GM19397 (cell line): ENCODE measurements around the gene NCBP1.
A peak's percentile ranks its signal among the peaks of the same experiment; 100 is the strongest.
"Not testable (repeated sequence)": the region's sequence is repeated elsewhere in the genome, so short reads cannot be mapped to it uniquely, and the experiment has no call there.

Source experiments
- ATAC-seq: cut with Tn5 transposase; IDR thresholded peaks from one replicate; pipeline ENCODE4 v1.9.1; 2021; ENCODE audit warnings: mild to moderate bottlenecking, moderate library complexity; ENCODE audit not compliant: unreplicated experiment

Gene NCBP1

DNA sequence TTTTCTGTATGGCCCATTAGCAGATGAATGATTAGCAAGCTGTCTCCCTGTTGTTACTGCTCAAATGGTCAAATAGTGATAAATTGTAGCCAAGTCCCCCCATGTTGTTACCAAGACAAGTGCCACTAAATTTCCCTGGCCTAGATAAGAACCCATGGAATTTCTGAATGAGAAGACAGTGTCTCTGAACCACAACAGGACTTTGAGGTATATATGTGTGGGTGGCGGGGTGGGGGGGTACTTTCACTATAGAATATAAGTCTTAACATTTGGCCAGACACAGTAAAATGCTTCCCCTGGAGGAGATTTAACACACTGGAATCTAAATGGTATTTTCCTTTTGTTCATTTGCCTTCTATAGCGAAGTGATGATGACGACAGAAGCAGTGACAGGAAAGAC lies 34.9 kb downstream of the NCBP1 start:
- no peak for ATAC-seq

DNA sequence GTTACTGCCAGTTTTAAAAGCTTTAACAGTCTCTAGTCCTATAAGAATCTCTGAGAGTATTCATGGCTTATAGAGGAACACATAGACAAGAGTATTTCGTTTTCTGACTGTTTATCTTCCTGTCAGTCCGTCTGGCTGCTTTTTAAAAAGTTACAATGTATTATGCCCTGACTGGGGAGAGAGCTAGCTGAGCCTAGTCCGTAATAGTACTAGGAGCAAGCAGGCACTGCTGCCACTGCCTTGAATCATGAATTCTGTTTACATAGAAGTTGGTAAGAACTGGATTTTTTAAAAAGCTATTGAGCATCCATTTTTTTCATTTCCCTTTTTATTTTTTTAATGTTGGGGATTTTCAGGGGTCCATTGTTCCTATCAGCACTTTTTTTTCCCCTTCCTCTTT lies 37.0 kb downstream of the NCBP1 start:
- no peak for ATAC-seq

DNA sequence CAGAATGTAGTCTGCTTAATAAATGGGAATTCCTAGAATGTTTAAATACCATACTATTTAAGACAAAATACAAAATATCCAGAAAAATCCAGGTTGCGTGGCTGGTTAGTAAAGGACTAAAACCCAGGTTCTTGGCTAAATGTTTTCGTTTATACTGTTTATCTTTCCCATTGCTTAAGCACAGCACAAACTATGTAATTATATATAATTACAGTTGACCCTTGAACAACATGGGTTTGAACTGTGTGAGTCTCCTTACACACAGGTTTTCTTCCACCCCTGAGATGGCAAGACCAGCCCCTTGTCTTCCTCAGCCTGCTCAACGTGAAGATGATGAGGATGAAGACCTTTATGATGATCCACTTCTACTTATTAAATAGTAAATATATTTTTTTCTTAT lies 38.8 kb downstream of the NCBP1 start:
- ATAC-seq: no peak

GRCh38 chr9:97673922-97674321 lies 40.3 kb downstream of the NCBP1 start:
- ATAC-seq: no peak

GRCh38 chr9:97675655-97676054 lies 42.0 kb downstream of the NCBP1 start:
- no peak for ATAC-seq

DNA sequence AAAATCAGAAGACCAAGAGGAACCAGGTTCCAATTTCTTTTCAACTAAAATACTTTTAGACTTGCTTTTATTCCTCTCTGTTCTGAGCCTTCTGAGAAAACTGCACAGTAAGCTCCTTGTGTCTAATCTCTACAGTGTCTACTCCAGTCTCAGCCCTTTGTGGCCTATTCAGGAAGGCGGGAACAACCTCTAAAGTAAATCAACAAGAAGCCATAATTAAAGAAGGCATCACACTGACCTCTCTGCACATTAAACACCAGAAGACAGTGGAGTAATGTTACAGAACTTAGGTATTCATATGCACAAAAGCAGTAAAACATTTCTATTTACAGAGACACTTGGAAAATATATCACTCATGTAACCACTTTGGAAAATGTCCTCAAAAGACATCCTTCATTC lies 48.6 kb downstream of the NCBP1 start:
- ATAC-seq: no peak

- ATAC-seq: no peak
Measured at GRCh38 chr9:97688654-97689053, 55.0 kb downstream of the NCBP1 start.

- ATAC-seq: no peak
Measured at GRCh38 chr9:97689401-97690180, 56.0 kb downstream of the NCBP1 start.

GRCh38 chr9:97694769-97695168 lies 61.1 kb downstream of the NCBP1 start:
- no peak for ATAC-seq

GRCh38 chr9:97695390-97695789 lies 61.8 kb downstream of the NCBP1 start:
- ATAC-seq: no peak

DNA sequence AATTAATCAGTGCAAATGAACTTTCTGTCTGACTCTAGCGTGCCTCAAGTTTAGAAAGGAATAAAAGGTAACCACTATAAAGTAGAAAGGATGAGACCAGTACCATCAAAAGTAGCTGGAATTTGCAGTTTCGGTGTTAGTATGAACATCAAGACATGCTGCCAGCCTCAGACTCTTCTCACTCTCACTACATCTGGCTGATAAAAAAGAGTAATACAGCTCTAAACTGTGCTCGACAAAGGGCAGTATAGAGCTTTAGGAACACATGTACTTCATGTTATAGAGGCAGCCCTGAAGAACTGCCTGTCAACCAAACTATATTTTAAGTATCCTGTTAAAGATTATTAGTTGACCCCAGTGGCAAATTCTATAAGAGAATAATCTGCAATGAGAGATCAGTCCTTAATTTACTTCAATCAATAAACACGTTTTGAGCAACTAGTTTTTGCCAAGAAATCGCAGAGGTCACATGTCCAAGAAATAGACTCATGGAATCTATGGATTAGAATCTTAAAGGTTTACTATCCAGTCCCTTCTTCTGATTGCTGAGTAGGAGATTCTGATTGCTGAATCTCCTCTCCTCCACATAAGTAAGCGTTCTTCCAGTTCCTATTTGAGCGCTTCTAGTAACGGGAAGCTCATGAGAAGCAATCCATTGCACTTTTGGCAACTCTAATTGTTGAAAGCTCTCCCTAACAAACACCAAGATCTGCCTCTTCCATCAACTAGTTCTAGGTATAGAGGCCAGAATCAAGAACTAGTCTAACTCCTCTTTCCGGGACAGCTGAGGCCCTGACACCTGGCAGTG lies 62.6 kb downstream of the NCBP1 start:
- no peak for ATAC-seq

DNA sequence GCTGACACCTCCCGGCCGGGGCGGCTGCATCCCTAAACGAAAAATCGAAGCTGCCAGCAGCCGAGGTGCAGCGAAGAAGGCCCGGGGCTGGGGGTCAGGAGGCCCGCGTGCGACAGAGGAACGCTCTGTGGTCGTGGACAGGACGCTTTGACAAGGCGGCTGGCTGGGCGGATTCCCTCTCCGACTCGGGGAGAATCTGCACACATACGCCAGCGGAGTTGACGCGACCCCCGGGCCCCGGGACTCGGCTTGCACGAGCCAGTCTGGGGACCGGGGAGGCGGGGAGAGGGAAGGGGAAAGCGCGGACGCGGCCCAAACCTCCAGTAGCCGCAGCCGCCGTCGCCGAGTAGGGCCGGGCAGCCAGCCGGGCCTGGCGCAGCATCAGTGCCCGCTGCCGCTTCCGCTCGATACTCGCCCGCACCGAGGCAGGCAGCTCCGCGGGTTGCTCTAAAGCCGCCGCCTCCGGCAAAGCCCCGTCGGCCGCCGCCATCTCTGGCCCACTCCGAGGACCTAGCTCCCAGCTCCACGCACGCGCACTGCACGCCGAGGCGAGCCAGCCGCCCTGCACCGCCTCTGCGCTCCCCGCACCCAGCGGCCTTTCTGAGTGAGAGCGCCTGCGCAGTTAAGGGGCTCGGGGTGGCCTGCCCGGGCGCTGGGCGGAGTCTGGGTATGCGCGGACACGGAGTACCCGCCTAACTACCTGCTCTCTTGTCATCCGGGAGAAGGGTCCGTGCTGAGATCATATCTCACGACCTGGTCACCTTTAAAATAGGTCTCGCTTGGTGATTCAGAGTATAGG lies 63.4 kb downstream of the NCBP1 start, which contains the start of gene XPA:
Gene XPA, minus strand, starts transcription at position 538 of the 799 bp plus-strand sequence. Its CDS starts 48 bp downstream, at position 490.
- peak; percentile 93 for ATAC-seq

- no peak for ATAC-seq
Measured at GRCh38 chr9:97697837-97698236, 64.2 kb downstream of the NCBP1 start.

- ATAC-seq: no peak
Measured at GRCh38 chr9:97698865-97699264, 65.2 kb downstream of the NCBP1 start.

DNA sequence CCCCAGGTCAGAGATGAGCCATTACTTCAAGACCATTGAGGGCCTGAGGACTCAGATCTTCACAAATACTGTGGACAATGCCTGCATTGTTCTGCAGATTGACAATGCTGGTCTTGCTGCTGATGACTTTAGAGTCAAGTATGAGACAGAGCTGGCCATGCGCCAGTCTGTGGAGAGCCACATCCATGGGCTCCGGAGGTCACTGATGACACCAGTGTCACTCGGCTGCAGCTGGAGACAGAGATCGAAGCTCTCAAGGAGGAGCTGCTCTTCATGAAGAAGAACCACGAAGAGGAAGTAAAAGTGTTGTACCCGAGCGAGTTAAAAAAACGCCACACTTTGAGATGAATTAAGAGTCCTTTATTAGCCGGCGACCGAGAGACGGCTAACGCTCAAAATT lies 65.7 kb downstream of the NCBP1 start:
- ATAC-seq: not testable (repeated sequence)

DNA sequence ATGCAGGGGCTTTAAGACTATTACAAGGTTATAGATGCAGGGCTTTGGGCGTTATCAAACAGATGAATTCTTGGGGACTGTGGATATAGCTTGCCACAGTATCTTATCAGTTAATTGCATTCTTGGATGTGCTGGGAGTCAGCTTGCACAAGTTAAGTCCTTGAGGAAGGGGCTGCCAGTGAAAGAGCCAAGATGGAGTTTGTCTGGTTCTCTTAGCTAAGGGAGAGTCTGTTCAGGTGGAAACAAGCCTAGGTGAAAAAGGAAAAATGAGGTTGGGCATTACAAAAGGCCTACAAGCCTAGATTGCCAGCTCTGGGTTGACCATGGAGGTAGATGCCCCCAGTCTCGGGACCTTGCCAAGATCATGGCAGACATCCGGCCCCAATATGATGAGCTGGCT lies 66.2 kb downstream of the NCBP1 start:
- ATAC-seq: not testable (repeated sequence)

DNA sequence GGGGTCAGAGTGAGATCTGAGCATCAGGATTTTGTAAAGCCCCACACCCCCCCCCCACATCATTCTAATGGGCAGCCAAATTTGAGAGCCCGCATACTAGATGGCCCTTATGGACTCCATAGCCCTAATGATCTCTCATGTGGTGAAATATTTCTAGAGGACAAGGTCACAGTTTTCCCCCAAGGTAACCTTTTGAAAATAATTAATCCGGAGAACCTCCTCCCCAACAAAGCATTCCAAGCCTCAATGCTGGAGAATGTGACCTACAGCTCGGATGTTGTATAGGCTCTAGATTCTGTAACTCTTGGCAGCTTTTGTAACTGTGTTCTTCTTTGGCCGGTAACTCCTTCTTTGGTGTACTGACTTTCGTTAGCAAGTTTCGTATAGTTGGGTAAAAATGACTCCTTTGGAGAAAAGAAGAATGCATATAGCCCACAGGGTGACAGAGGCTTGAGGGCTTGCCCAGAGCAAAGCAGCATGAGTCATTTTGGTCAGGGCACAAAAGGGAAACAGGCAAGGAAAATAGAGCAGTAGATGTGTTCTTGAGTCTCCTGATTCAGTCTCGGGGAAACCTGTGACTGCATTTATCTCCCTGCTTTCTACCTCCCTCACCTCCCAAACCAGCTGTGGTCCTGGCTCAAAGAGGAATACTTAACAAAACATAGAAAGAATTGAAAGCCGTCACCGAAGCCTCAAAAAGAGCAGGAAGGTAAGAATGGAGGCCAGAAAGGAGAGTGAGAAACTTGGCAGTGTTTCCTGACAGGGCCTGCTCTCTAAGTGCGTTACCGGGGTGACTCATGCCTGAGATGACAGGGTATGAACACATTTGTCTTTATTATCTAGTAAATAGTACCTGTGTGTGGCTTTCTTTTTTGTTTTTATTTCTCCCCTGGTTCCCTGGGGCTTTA lies 70.1 kb downstream of the NCBP1 start:
- ATAC-seq: no peak

DNA sequence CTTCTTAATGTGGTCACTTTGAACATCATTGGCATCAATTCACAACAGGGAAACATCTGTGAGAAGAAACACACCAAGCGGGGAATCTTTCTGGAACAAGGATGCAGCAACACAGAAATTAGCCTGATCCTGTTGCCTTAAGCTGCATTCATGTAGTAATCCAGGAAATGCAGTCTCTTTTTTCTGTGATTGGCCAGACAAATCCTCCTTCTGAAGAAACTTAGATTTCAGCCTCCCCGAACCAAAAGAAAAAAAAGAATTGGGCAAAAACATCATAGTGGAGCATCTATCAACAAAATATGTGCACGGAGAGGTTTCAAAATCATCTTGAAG lies 70.7 kb downstream of the NCBP1 start:
- ATAC-seq: no peak

DNA sequence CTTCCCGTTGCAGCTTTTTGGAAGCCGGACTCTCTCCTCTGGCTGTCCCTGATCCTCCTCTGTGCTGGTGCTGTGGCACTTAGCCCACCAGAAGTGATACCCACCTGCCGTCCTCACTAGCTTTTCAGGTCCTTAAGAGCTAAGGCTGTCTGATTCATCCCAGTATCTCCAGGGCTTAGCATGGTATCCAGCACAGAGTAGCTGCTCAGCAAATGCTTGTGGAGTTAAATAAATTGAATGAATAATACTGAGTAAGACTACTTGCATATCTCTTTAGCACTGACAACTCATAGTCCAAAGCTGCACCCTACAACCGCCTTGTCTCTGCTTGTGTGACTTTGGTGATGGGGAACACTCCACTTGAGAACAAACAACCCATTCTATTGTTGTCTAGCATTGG lies 71.2 kb downstream of the NCBP1 start:
- no peak for ATAC-seq

DNA sequence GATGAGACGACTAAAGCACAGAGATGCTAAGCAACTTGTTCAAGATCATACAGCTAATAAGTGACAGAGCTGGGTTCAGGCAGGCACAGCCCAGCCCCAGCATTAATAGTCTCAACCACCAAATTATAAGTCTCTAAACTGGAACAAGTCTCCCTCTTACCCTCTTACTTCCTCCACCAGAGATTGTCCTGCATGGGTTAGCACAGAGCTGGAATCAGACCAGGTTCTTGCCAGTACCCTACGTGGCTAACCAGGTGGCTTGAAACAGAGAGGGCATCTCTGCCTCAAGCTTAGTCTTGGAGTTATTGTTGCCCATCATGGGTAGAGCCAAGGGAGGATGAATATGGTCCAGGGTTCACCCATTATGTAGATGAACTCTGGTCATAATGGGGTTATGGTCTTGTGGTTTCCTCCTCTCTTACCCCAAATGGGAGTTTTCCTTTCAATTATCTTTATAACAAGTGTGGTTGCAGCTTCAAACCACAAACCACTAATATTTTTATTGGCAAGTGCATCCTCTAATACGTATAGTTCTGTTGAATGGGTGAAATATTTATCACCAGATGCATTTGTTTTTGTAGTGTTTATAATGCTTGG lies 71.8 kb downstream of the NCBP1 start:
- no peak for ATAC-seq
